ENCODE results near the gene TAF1B.
A peak's percentile ranks its signal among the peaks of the same experiment; 100 is the strongest.

TAF1B gene

DNA sequence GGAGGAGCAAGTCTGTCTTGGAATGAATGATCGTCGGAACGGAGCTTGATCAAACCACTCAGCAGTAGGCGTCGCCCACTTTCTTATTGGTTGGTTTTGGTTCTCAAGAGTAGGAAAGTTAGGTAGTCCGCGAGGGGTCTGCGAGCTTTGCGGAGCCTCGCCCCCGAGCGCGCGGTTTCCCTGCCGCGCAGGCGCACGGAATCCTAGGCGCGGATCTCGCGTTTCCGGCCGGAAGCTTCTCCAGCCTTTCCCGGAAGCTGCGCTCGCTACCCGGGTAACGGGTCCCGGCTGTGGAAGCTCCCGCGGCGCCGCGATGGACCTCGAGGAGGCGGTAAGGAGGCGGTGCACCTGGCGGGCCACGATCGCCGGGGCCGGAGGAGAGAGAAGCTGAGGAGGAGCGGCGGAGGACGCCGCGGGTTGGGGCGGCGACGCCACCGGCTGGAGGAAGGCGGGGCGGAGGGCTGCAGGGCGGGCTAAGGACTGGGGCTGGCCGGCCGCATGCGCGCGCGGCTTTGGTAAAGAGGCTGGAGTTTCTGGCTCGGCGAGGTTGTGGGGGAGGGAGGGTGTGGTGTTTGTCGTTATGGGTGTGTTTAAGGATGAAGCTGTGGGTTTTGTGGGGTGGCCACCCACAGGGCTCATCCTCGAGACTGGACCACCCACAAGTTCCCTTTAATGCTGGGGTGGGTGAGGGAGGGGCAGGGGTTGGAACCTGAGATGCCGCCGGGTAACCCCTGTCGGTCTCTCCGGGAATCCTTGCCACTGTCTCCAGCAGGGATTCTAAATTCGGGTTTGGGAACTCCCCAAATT, at the start of gene TAF1B:
Gene TAF1B (plus strand): TSS at position 246 of the 807 bp plus-strand sequence. CDS start 68 bp downstream, at position 314.
- DNase-seq (ENCODE audit: low read depth) = peak; percentile 76

GRCh38 chr2:9793918-9794717, 49.2 kb upstream of the TAF1B start:
- DNase-seq (ENCODE audit: low read depth) = no peak

GRCh38 chr2:9795071-9795470, 48.2 kb upstream of the TAF1B start:
- no peak for DNase-seq (ENCODE audit: low read depth)

DNA sequence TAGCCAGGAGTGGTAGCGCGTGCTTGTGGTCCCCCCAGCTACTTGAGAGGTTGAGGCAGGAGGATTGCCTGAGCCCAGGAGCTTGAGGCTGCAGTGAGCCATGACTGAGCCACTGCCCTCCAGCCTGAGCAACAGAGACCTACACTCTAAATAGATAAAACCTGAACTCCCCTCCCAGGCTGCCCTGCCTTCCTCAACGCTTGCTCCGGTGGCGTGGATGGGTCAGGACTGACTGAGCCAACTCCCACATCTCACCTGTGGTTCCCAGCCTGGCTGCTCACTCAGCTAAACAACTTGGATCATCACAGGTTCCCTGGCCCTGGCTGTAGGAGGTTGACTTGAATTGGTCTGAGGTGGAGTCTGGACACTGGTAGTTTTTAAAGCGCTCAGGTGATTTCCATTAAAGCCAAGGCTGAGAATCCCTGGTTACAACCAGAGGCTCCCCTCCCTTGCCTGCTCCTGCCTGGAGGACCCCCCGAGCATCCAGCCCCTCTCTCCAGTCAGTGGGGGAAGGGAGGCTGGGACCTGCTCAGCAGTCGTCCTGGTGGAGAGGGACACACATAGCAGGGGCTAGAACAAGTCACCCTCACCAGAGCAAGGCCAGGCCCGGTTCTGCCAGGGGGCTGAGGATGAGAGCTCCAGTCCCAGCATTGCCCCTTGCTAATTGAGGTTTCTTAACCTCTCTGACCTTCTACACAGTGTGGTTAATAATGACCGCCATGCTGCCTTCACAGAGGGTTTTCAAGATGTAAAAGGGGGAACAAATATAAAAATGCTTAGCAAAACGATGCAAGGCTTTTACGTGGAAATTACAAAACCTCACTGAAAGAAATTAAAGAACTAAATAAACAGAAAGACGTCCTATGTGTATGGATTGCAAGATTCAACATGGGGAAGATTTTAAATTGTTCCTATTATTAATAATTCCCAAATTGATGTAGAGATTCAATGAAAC, 46.9 kb upstream of the TAF1B start:
- no peak for DNase-seq (ENCODE audit: low read depth)

- no peak for DNase-seq (ENCODE audit: low read depth)
Observed at GRCh38 chr2:9797086-9797485, 46.2 kb upstream of the TAF1B start.

GRCh38 chr2:9797681-9798556, 45.4 kb upstream of the TAF1B start:
- DNase-seq (ENCODE audit: low read depth) = no peak

DNA sequence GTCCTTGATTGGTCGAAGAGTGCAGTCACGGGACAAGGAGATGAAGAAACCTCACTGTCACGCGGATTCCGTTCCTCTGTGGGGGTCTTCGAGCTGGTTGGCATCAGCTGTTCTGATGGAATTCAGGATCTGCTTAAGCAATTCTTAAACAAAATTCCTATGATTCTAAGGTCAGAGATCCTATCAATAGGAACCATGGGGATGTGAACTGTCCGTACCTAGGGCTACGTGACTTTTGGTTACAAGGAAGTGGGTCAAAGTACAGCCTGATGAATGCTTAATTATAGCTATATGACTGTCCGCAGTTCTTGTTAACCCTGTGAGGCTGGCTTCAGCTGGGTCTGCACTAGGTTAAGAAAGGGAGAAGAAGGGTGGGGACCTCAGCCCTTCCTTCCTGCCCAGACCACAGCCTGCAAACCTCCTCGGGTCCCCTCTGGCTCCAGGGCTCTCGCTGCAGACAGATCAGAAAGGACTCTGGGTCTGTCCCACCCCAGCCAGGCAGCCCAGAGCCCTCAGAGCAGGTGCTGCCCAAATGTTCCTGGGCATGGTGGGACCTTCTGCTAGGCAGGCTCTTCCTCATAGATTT, 44.2 kb upstream of the TAF1B start:
- no peak for DNase-seq (ENCODE audit: low read depth)

GRCh38 chr2:9799729-9800632, 43.3 kb upstream of the TAF1B start:
- peak; percentile 69 for DNase-seq (ENCODE audit: low read depth)

GRCh38 chr2:9800639-9800974, 42.7 kb upstream of the TAF1B start:
- no peak for DNase-seq (ENCODE audit: low read depth)

DNA sequence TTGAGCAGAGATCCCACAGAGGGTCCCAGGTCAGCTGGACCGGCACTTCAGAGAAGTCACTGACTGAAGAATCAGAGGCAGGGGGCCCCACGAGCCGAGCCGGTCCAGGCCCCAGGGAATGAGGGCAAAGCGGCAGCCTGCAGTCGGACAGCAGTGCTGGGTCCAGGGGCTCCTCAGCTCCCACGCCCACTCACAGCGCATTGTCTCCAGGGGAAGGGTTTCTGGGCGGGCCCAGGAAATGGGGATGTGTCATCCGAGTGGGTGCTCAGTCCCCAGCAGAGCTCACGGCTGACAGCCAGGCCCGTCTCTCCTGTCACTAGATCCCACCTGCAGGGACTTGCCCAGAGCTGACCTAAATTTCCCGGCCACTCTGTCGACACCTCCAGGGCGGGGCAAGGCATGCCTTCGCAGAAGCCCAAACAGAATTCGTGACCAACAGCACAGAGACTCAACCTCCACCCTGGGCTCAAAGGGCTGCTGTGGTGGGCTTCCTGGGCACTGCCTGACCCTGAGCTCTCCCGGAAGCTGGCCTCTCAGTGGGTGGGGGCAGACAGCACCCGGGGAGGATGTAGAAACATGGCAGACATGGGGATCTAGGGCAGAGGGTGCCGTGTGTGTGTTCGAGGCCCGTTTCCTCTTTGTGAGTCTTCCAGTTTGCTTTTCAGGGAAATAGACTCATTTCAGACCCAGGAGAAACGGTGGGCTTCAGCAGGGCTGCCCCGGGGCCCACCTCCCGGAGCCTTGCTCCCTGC, 42.1 kb upstream of the TAF1B start:
- peak; percentile 40 for DNase-seq (ENCODE audit: low read depth)

DNA sequence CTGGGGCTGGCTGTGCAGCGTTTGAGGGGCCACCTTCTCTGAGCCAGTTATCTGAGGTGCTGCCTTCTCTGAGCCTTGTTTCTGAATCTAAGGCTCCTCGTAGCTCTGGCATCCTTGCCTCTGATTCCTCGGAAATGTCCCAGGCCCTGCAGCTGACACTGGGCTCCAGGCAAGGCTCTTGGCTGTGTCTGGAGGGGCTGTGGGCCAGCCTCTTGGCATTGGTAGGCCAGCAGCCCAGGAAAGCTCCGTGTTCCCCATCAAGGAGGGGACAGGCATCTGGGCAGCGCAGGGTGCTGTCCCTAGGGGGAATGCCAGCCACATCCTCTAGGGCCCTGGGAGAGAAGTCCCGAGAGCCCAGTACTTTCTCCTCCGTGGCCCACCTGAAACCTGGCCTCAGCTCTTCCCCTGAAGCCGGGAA, 40.7 kb upstream of the TAF1B start:
- no peak for DNase-seq (ENCODE audit: low read depth)

- DNase-seq (ENCODE audit: low read depth) = no peak
Observed at GRCh38 chr2:9803023-9803805, 40.1 kb upstream of the TAF1B start.

DNA sequence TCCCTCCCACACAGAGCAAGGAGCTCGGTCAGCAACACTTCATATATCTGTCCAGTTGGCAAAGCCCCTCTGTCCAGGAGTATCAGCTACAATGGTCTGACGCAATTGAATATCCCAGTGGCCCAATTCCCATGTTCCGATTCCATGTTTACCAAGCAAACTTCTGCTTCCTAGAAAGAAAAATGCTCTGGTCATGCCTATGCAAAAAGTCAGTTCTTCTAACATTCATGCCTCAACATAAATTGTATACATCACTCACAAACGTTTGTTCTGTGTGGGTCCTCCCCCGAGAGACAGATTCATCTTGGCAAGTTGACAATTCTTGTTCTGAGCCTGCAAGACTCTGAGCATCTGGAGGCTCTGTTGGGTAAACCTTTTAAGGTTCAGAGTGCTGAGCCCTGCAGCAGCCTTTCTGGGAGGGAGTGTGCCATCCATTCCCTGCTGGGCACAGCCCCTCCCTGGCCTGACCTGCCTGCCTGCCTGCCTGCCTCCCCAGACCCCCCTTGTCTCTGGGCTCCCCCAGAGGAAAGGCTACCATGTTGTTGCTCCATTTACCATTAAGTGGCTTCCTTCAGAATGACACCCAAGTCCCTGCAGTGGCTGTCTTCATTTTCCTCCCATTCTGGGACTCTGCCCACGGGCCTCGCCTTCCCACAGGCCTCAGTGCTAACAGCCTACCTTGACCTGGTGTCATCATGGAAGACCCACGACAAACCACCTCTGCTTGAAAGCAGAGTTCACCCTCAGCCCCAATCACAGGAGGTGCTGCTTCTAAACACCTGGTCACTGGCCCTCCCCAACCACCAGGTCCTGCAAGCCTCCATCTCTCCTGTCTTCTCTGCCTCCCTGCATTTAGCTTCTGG, 37.6 kb upstream of the TAF1B start:
- DNase-seq (ENCODE audit: low read depth) = no peak

GRCh38 chr2:9806298-9806610, 37.0 kb upstream of the TAF1B start:
- no peak for DNase-seq (ENCODE audit: low read depth)

DNA sequence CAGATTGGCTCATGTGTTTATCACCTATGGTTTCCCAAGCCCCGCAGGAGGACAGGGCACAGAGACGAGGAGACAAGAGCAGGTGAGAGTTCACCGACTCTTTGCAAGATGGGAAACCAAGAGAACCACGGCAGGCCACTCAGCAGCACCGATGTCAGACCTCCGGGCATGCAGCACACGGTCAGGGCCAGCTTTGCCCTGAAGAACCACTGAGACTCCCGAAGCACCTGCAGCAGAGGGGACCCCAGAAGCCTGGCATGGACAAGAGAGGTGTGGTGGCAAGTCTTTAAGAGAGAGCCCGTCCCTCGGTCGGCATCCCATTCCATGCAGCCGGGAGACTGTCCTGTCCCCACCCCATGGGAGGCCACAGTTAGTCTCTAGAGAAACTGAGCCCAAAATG, 36.6 kb upstream of the TAF1B start:
- no peak for DNase-seq (ENCODE audit: low read depth)

GRCh38 chr2:9807056-9807455, 36.2 kb upstream of the TAF1B start:
- no peak for DNase-seq (ENCODE audit: low read depth)

GRCh38 chr2:9807555-9808305, 35.5 kb upstream of the TAF1B start:
- DNase-seq (ENCODE audit: low read depth) = no peak

Data from stimulated activated CD4-positive, alpha-beta T cell treated with anti-CD3 and anti-CD28 coated beads, Interleukin-2, amount 100 ng/mL, for 4 hours (primary cell).